22Rv1 (cell line): ENCODE results near the gene LAMA3.

Experiments used
- H3K27ac ChIP-seq: fragments of 450-650 bp; 2 replicates; pipeline ENCODE4 v1.5.1; 2017
- CTCF ChIP-seq: fragments of 450-650 bp; IDR thresholded peaks from 2 replicates; pipeline ENCODE4 v1.5.1; 2017; ENCODE audit warnings: mild to moderate bottlenecking
- ZFX ChIP-seq: fragments of 450-650 bp; IDR thresholded peaks from 2 replicates; pipeline ENCODE4 v1.6.1; 2017; ENCODE audit warnings: antibody characterized with exemption, borderline replicate concordance

LAMA3 gene

DNA sequence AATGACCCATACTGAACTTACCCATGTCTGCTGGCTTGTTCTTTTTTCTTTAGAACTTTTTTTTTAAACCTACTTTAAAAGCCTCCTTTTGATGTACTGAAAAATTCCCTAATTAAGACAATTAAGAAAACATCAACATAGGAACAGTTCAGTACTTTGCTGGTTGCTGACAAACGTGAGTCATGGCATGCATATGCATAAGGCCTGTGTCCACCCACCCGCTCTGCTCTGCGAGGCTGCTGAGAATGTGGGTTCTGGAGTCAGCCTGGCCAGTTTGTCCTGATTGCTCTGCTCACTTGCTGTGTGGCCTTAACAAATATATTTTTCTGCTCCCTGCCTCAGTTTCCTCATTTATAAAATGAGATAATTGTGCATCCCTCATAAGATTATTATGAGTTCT lies 27.3 kb downstream of the LAMA3 start:
- TF ChIP-seq CTCF = no peak
- TF ChIP-seq ZFX = no peak
- no peak overlapping the region for H3K27ac ChIP-seq

DNA sequence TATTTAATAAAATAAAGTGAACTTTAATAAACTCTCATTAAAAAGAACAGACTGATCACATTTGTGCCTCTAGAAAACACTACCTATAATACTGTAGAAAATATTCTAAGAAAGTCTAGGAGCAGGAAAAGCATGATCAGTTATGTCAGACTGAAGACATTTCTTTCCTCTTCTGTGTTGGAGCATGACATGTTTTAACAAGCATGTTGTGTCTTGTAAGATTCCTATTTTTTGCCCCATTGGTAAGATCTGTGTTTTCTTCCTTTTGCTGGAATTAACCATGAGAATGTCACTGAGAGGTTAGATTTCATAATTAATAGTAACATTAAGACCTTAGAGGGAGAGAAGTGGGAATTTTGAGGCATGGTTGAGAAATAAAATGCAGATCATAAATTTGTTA lies 27.7 kb downstream of the LAMA3 start:
- no peak for TF ChIP-seq ZFX
- TF ChIP-seq CTCF = no peak
- H3K27ac ChIP-seq = no peak overlapping the region

- no peak for TF ChIP-seq ZFX
- no peak for TF ChIP-seq CTCF
- H3K27ac ChIP-seq = no peak overlapping the region
These were observed 29.0 kb downstream of the LAMA3 start for GRCh38 chr18:23718243-23718720.

- no peak for TF ChIP-seq CTCF
- no peak for TF ChIP-seq ZFX
- H3K27ac ChIP-seq = no peak overlapping the region
These were observed 29.5 kb downstream of the LAMA3 start for GRCh38 chr18:23718731-23719130.

GRCh38 chr18:23719634-23720201 lies 30.5 kb downstream of the LAMA3 start:
- TF ChIP-seq CTCF (no peak), ZFX (no peak)
- no peak overlapping the region for H3K27ac ChIP-seq

DNA sequence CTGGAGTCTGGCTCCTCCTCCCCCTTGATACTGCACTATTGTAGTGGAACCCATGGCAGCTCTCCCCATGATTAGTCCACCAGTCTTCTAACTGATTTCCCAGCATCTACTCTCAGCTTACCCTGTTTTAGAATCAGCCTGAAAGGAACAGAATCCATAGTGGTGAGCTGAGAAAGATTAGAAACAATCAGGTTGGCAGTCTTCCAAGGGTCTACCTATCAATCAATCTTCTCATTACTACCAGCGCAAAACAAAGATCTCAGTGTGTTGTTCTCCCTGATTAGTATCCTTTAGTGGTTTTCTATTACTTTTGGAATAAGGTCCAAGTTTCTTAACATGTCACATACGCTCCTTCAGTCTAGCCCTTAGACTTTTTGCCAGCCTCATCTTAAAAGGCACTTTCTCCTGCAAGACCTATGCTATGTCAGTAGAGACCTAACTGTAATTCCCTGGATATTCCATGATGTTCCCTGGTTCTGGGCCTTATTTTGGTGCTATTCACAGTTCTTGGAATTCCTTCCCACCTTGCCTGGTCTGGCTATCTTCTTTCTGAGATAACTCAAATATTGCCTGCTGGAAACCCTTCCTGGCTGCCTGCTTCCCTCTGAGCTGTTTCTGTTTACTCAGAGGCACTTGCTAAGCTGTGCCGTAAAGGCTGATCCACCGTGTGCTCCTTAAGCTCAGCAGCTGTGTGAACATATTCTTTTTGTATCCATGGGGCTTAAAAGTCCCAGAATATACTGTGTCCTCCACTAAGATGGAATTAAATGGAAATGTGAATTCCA lies 32.6 kb downstream of the LAMA3 start:
- TF ChIP-seq ZFX (no peak), CTCF (no peak)
- H3K27ac ChIP-seq = no peak overlapping the region

DNA sequence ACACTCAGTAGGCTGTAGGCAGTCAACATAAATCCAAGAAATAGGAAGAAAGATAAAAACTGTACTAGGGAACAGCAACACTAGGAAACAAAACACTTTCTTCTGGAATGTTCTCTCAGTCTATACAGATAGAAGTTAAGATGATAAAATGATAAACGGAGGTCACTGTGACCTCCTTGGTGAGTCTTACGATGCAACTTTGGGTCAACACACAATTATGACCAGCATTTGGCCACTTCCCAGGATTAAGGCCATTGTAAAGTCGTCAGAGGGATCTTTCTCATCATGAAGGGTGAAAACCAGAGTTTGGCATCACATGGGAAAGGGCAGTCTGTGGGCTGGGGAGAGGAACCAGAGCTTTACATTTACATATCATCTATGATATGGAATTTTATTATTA lies 33.4 kb downstream of the LAMA3 start:
- no peak overlapping the region for H3K27ac ChIP-seq
- TF ChIP-seq CTCF (no peak), ZFX (no peak)
